Stimulated activated CD8-positive, alpha-beta memory T cell treated with anti-CD3 and anti-CD28 coated beads, Interleukin-15, amount 100 ng/mL, for 24 hours (primary cell): ENCODE results near the gene REEP3.
"Not testable (repeated sequence)": the region's sequence is repeated elsewhere in the genome, so short reads cannot be mapped to it uniquely, and the experiment has no call there.

Source experiments
- DNase-seq: peaks from one replicate; pipeline ENCODE4 v3.0.0-alpha.2; 2020; ENCODE audit warnings: low read depth

The REEP3 gene

DNA sequence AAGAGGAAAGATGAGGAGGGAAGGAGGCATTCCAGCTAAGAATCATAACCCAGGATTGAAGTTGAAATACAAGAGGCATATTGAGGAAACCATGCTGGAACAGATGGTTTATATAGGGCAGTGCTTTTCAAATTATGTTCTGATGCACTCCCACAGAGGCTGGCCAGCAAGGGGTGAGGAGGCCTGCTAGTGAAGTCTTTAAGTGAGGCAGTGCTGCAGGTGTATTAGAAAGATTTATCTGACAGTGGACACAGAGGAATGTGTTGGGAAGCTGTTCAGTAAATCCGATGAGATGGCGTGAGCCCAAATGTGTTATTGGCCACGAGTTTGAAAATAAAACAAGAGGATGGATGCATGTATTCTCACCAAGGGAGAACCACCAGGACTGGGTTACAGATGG, 28.6 kb downstream of the REEP3 start:
- DNase-seq = no peak

DNA sequence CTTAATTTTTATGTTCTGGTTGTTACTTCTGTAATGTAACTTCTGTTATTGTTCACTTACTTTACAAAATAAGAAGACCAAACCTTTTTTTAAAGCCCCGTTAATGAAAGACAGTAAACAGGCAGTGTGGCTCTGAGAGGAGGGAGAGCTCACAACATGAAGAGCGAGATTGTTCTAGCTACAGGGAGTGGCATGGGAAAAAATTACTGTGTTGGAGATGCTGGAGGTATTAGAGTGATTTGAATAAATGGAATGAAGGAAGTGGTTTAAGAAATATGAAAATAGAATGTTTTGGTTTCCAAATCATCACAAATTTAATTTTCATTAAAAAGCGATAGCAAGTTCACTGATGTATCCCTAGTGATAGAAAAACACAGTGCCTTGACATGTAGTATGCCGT, 31.8 kb downstream of the REEP3 start:
- no peak for DNase-seq

DNA sequence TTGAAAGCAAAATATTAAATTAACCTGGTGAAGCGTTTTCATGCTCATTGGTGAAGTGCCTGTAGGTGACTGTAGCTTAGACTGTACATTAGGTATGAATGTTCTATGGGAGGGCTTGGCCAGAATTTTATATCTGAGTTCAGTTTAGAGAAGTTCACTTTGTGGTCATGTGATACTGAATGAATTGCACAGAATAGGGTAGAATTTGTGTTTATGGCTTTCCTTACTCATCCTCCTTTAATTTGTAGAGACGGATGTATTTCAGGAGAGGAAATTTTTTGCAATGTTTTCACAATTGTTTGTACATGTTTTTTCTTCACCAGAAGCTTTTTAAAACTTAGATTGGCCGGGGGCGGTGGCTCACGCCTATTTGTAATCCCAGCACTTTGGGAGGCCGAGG, 32.3 kb downstream of the REEP3 start:
- no peak for DNase-seq

DNA sequence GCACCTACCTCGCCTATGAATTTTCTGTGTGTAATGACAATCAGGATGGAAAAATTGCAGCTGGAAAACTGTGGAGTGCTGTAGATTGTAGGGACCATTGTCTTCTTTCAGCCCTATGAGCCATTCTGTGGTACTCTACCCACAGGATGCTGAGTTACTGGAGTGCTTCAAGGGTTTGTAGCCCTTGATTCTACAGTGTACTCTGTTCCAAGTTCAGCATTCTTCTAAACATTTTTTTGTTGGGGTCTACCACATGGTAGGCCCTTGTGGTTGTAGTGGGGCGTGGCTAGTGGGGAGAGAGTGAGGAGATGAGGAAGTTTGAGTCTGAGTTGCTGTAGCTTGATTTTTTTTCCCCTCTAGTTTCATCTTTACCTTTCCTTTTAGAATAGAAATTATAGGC, 33.5 kb downstream of the REEP3 start:
- no peak for DNase-seq

DNA sequence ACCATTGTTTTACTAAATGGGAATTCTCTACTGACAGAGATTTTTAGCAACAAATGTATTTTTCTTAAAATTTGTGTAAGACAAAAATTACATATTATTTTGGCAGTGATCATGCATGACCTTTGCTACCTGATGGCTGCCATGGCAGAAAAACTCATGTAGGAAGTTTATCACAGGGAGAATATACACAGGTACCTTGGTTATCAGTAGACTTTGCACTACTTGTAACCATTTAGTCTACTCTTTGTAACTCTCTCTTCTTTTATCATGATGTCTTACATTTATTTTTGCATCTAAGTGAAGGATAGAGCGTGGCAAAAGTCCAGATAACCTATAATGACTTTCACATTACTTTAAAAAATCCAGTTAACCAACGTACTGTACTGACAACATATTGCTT, 34.1 kb downstream of the REEP3 start:
- no peak for DNase-seq

DNA sequence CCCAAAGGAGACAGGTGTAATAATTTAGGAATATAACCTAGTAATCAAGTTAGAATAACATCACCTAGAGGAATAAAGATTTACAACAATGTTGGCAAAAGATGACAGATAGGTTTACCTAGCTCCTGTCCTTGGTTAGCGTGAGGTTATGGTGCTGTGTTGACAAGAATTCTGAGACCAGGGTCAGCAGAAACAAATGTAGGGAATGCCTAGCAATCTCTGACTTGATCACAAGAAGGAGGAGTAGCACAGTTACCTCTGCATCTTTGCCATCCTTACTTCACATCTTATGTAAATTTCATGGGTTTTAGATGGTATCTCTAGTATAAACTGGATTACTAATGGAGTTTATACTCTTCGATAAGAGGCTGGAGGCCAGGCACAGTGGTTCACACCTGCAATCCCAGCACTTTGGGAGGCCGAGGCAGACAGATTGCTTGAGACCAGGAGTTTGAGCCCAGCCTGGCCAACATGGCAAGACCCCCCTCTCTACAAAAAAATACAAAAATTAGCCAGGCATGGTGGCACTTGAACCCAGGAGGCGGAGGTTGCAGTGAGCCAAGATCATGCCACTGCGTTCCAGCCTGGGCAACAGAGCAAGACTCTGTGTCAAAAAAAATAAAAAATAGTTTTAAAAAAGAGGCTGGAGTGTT, 37.1 kb downstream of the REEP3 start:
- DNase-seq = no peak

DNA sequence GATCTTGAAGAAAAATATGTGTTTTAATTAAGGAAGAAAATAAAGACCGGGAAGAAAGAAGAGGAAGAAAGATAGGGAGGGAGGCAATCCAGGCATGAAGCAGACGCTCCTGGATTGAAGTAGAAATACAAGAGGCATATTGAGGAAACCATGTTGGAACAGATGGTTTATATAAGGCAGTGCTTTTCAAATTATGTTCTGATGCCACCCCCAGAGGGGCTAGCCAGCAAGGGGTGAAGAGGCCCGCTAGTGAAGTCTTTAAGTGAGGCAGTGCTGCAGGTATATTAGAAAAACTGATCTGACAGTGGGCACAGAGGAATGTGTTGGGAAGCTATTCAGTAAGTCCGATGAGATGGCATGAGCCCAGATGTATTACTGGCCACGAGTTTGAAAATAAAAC, 40.1 kb downstream of the REEP3 start:
- no peak for DNase-seq

DNA sequence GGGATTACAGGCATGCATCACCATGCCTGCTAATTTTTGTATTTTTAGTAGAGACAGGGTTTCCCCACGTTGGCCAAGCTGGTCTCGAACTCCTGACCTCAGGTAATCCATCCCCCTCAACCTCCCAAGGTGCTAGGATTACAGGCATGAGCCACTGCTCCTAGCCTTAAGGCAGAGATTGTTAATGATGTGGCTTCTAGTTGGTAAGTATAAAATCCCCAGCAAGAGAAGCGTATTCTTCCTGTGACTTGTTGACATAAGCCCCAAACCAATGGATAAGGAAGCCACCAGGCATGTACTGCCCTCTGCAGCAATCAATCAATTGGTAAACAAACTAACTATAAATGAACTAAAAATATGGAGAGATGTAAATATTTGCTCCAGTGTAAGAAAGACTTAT, 41.2 kb downstream of the REEP3 start:
- DNase-seq = no peak

DNA sequence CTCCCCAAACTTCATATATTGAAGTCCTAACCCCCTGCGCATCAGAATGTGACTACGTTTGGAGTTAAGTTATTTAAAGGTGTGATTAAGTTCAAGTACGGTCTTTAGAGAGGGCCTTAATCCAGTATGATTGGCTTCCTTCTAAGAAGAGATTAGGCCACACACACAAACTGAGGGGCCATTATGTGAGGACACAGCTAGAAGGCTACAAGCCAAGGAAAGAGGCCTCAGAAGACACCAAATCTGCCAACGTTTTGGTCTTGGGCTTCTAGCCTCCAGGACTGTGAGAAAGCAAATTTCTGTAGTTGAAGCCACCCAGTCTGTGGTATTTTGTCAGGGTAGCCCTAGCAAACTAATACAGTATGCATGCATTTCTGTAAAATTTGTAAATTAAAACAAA, 41.7 kb downstream of the REEP3 start:
- DNase-seq = no peak

DNA sequence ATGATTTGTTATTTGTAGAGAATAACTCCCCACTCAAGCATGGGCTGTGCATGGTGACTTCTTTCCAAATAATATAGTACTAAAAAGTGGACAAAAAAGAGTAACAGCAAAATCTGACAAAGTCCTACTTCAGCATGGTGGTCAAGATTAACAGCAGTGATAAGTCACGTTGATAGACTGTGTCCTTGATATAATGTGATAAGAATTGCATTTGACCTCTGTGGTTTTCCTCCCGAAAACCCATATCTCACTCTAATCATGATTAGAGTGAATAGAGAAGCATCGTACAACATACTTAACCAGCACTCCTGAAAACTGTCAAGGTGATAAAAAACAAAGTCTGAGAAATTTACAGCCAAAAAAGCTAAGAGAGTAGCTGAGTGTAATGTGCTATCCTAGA, 42.4 kb downstream of the REEP3 start:
- no peak for DNase-seq

DNA sequence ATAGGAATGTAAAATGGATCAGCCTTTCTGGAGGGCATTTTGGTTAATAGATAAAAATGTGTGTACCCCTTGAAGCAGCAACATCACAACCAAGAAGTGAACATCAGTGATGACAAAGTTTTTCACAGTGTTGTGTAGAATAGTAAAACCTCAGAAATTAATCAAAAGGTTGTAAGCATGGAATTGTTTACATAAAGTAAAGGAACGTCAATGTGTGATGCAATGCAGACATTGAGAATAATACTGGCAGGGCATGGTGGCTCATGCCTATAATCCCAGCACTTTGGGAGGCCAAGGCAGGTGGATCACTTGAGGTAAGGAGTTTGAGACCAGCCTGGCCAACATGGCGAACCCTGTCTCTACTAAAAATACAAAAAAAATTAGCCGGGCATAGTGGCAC, 43.5 kb downstream of the REEP3 start:
- not testable (repeated sequence) for DNase-seq

DNA sequence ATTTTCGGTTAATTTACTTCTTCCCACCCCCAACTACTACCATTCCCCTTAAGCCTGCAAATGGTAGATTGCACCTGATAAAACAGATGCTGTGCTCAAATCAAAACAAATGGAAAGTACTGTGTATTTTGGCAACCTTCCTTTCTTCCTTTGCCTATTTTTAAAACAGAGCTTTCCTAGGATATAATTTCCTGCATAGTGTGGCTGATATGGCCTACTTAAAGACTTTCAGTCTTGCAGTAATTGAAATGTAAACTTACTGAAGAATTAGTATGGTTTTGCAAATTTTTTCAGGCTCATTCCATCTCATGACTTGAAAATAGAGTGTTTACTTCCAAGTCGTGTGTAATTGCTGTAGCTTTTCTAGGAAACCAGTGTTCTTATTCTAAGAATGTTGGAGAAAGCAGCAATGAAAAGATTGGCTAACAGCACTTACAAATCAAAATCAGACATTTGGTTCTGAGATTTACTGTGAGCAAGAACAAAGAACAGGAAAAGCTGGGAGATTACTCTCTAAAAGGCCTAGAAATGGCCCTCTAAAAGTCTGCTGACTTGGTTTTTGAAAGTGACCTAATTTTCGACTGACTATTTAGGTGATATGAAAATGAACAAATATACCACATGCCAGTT, 52.0 kb downstream of the REEP3 start:
- DNase-seq = no peak

DNA sequence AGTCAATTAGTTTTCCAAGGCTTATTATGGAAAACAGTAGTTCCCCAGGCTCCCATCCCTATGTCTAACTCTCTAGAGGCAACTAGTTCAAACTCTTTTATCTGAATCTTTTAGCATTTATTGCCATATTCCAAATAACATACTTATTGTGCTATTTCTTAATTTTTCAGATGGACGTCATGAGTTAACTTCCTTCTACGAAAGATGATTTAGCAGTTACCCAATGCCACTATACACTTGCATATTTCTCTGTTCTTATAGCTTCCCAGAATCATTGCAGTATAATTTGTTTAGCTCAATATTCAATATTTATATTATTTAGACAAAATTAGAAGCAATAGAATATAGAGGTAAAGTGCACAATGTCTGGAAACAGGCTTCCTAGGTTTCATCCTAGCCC, 52.8 kb downstream of the REEP3 start:
- no peak for DNase-seq

DNA sequence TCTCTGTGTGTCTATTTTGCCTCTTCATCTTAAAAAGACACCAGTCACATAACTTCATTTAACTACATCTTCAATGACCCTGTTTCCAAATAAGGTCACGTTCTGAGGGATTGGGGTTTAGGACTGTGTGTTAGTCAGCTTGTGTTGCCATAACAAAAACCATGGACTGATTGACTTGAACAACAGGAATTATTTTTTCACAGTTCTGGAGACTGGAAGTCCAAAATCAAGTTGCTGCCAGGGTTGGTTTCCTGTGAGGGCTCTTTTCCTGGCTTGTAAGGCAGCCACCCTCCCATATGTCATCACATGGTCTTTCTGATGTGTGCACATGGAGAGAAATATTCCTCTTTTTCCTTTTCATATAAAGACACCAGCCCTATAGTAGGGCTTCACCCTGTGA, 55.3 kb downstream of the REEP3 start:
- DNase-seq = no peak

DNA sequence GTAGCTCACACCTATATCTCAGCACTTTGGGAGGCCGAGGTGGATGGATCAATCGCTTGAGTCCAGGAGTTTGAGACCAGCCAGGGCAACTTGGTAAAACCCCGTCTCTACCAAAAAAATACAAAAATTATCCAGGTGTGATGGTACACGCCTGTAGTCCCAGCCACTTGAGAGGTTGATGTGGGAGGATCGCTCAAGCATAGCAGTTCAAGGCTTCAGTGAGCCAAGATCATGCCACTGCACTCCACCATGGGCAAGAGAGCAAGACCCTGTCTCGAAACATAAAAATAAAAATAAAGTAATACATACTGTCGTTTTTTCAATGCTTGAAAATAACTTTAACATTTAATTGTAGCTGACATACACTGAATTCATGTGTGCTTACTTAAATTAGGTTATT, 57.3 kb downstream of the REEP3 start:
- DNase-seq = no peak

DNA sequence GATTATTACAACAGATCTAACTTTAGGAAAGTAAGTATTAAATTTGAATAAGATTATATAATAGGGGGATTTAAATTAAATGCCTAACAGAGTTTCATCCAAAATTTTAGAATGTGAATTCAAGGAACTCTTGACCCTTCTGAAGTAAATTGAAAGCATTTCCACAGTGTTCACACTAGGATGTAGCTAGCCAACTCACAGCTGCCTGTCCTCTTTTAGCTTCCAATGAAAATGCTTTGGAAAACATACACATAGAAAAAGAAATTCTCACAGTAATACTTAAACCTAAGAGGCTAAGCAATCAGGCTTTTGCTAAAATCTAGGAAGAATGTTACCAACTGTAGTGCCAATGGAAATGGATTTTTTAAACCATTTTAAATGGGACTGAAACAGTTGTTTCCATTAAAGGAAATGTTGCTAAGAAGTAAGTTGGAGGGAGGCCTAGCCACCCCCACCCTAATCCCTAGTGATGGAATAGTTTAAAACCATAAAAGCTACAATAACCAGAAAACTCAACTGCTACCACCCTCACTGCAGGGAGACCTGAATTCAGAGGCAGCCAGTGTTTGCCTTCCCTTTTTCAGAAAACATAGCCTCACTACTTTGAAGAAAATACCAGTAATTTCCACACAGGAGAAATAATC, 58.3 kb downstream of the REEP3 start:
- DNase-seq = no peak

DNA sequence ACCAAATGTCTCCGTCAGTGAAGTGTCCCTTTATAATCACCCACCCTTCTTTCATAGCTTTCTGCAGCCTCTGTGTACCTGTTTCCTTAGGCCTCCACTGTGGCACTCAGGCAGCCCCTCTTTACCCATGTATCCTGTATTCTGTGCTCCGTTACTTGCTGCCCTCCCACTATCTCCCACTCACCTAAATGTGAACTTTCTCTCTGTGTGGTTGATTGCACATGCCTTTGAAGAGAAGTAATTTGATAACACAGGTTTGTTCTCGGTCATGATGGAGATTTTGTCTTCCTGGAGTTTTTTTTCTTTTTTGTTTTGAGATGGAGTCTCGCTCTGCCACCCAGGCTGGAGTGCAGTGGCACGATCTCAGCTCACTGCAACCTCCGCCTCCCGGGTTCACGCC, 61.5 kb downstream of the REEP3 start:
- no peak for DNase-seq

DNA sequence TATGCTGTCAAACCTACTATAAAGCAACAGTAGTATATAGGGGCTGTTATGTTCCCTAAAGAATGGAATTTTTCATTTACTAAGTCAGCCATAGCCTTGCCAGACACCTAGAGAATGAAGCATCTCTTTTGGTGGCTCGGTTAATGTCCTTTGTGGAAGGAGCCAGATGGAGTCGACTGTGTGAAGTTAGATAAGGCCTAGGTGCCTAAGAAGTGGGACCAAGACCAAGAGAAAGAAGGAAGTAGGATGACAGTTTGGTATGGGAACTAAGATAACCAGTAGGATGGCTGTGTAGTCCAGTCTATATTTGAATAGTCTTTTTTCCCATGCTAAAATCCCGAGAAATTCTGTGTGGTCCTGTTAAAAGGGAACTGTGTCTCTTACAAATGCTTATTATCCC, 62.2 kb downstream of the REEP3 start:
- no peak for DNase-seq

DNA sequence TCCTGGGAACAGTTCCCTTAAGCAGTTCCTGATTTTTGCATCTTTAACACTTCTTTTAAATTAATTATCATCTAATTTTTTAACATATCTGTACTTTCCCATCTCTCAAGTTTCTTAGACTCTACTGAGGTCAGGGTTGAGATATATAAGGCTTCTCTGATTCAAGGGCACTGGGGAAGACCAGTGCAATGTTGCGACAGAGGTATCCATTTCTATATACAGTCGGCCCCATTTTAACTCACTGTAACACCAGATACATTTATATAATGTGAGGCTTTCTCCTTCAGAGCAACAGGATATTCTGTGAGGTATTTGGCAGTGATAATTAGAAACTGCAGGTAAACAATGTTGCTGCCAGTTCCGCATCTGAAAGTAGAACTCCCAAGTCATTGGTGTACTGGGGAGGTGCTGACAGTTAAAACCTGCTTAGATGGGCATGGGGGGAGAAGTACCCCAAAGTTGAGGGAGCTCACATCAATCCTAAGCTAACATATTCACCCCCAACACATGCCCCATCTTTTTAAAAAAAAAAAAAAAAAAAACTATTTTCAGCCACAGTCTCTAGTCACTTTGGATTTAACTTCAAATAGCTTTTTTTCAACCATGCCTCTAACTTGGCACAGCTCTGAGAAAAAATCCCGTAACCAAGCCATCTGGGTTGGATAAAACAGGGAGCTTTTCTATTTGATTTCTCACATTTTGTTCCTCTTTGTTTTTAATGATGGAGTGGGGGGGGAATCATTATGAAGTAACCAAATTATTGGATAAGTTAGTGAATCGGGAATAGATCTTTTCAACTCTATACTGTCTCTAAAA, 62.9 kb downstream of the REEP3 start:
- DNase-seq = no peak

DNA sequence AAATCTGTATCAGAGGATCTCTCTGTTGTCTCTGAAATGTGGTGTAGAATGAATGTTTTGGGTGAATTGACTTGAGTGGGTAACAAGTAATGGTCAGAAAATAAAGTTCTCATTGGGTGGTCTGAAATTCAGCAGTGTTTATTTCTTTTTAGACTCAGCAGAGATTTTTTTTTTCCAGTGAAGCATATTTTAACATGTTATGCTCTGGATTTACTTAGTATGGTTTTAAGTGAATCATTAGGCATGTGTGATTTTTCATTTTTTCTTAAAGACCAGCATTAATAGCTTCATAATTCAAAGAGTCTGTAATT, 63.5 kb downstream of the REEP3 start:
- no peak for DNase-seq

DNA sequence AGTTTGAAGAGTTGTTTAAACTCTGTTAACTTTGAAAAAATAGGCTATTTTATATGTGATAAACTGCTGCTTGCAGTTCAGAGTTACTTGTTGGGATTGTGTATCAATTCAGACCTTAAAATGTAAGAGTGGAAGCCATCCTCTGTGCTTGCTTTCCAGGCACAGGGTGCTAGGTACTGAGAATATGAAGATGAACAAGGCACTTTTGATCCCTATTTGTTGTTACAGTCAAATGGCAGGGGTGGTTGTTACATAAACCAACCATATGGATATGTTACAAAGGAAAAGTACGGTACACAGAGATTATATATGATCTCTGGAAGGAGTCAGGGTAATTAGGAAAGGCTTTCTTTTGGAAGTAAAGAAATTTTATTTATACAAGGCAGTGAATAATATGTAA, 63.8 kb downstream of the REEP3 start:
- DNase-seq = no peak

DNA sequence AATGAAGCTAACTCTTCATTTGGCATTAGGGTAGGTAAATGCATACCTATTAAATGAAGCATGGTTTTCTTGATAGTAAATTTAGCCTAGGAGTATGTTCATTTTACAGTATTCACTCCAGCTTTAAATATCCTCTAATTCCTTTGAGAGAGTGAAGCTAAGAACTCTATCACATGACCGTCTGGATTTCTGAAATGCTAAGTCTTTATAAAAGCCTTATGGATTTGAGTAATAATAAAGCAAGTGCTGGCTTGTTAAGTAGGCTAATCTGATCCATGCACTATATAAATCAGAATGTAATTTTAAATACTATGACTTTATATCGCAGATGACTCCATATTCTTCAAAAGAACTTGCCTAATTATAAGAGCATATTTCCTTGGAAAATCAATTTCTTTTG, 64.8 kb downstream of the REEP3 start:
- no peak for DNase-seq

DNA sequence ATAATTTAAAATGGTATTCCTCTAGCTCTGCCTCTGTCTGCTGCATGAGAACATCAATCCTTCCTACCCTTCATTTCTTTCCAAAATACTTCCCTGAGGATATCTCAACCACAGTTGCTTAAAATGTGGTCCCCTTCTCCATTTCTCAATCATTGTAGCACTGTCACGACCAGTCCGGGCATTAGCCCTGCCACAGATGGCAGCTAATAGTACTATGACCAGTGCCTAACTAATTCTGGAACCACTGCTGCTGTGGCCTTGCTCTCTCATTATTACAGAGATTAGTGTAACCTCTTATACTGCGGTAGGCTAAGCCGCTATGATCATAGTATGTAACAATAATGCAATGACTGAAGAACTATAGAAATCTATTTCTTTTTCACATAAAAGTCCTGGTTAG, 66.0 kb downstream of the REEP3 start:
- no peak for DNase-seq
